NCI-H69 (cell line): ENCODE data around the gene ERMAP.
A peak's percentile ranks its signal among the peaks of the same experiment; 100 is the strongest.

Experiments used
- DNase-seq: peaks from one replicate; lab custom pipeline; 2025; lab: John Stamatoyannopoulos, UW

Gene ERMAP

GRCh38 chr1:42816585-42817439 is at the start of gene ERMAP, which contains the start of gene SVBP:
Gene ERMAP, plus strand, starts transcription at chr1:42817122. Its CDS starts 13,327 bp downstream, at chr1:42830449.
Gene SVBP, minus strand, starts transcription at chr1:42817397. Its CDS starts 853 bp downstream, at chr1:42816544.
- DNase-seq = peak; percentile 91

DNA sequence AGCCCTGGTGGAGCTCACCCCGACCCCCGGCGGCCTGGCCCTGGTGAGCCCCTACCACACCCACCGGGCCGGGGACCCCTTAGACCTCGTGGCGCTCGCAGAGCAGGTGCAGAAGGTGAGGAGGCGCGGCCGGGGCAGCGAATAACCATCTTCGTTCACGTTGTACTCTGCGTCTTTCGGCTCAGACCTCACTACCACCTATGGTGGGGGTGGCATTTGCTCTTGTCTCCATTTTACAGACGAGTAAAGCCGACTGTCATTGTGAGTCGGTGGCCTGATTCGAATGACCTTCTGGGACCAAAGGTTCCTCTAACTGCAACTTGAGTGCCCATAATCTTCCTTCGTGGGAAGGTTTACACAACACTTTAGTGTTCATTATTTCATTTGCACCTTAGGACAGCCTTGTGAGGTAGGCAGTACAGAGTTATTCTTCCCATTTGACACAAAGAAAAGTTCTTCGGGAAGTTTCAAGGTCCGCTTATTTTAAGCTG is 49.4 kb upstream of the ERMAP start:
- DNase-seq = no peak

GRCh38 chr1:42768172-42768571 is 48.8 kb upstream of the ERMAP start:
- DNase-seq = no peak

DNA sequence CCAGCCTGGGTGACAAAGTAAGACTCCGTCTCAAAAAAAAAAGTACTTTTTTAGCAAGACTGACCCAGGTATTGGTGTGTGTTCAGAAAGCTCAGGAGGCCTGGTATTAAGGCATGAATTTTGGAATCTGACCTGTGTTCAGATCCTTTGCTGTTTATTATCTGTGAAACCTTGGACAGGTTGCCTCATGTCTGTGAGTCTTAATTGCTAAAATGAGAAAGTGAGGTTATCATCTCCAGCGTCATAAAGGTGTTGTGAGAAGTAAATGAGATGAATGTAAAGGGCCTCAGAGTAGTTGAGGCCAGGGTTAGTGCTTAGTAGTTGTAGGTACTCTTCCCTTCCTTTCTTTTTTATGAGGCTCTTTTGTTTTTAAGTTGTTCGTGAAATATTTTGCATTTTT is 47.1 kb upstream of the ERMAP start:
- DNase-seq = no peak

DNA sequence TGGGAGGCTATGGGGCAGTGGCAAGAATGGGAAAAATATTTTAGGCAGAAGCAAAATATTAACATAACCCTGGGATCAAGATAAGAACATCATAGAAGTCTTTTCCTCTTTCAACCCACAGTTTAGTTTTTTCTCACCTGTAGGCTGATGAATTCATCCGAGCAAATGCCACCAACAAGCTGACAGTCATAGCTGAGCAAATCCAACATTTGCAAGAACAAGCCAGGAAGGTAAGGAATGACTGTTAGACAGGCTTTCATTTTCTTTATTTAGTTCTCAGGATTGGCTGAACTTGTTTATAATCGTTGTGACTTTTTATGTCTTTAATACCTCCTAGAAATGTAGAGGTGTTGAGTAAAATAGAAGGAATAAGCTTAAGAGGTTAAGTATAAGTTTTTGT is 43.5 kb upstream of the ERMAP start:
- no peak for DNase-seq

- DNase-seq = no peak
These were observed 41.9 kb upstream of the ERMAP start for GRCh38 chr1:42774928-42775526.

DNA sequence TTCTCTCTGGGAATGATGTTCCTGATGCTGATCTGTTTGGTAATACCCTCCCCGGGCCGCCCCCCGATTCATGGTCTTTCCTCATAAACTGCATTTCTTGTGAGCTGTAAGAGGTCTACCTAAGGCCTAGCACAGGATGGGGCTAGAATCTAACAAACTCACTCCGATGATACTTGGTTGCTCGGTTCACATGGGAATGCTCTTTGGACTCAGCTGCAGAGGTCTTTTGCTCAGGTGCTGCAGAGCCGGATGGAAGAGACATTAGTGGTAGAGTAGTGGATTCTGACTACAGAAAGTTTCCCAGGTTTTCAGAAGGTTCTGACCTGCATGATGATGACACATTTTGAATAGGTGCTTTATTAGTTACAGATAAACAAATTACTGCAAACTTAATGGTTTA is 40.4 kb upstream of the ERMAP start:
- DNase-seq = no peak

DNA sequence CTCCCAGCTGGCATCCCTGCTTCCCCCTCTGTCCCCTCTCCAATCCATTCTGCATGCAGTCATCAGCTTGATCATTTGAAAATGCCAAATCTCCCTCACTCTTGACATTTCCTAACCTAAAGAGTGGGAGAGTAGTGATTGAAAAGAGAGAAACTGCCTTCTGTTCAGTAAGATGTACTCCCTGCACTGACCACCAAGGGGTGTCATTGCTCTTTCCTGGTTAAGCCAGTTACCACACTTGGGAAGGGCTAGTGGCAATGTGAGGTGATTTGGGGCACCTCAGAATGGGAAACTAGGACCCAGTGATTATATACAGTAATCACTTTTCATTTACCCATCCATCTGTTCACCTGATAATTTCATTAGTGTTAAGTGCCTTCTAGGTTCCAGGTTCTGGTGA is 39.1 kb upstream of the ERMAP start:
- DNase-seq = peak; percentile 41

GRCh38 chr1:42779725-42780124 is 37.2 kb upstream of the ERMAP start:
- no peak for DNase-seq

DNA sequence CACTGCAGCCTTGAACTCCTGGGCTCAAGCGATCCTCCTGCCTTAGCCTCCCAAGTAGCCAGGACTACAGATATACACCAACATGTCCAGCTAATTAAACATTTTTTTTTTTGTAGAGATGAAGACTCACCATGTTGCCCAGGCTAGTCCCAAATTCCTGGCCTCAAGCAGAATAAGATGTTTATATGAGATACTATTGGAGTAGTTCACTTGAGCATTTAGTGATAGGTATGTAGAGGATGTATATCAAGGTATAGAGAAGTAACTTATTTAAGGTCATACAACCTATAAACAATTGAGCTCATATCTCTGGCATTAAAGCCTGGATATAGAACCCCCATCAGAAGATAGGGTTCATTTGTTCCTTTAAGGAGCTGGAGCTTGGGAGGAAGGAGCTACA is 36.7 kb upstream of the ERMAP start:
- DNase-seq = no peak

DNA sequence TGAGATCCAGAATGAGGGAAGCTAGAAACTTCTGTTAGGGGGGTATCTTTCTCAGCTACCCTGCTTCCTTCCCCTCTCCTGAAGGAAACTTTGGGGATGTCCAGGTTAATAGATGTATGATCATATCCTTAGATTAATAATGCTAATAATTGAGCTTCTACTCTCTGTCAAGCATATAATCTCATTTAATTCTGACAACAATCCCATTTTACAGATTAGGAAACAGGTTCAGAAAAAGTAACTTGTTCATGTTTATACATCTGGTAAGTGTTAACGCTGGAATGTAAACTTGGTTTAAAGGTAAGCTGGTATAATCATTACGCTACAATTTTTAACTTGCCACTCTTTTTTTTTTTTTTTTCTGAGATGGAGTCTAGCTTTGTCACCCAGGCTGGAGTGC is 33.8 kb upstream of the ERMAP start:
- no peak for DNase-seq

DNA sequence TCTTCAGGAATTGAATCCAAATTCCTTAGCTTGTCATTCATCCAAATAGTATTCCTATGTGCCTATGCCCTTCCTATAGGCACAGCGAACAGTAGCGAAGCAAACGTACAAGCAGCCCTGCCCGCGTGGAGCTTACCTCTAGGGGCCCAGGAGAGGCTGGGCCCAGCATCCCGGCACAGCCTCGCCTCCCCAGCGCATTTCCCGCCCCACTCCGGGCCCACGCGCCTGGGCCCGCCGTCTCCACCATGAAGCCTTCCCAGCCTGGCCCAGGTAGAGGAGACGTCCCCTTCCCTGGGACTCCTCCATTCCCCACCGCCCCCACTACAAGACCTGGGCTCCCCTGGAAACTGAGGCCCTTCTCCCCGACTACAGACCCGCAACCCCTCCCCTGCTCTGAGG is 32.4 kb upstream of the ERMAP start:
- DNase-seq = no peak

GRCh38 chr1:42784946-42785693 is 31.8 kb upstream of the ERMAP start, which contains the start of gene TMEM269:
Gene TMEM269, plus strand, starts transcription at chr1:42784991. Its CDS starts 4,903 bp downstream, at chr1:42789894.
- peak; percentile 29 for DNase-seq

DNA sequence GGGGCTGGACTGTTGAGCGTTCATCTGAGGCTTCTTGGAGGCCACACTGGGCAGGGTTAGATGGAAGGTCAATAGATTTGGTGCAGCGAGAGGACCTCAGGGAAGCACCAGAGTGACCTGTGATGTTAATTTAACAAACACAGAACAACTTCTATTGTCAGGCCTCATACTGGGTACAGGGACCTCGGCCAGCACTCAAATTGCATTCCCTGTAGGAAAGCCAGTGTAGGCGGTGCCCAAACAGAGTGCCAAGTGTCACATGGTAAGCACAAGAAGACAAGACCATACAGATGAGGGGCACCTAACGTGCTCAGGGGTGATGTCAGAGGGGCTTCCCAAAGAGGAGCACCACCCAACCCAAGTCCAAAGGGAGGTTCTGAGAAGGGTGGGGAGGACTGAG is 30.8 kb upstream of the ERMAP start:
- DNase-seq = no peak

- DNase-seq = no peak
These were observed 28.9 kb upstream of the ERMAP start for GRCh38 chr1:42788021-42788420.

GRCh38 chr1:42793824-42794223 is 23.1 kb upstream of the ERMAP start:
- DNase-seq = no peak

- no peak for DNase-seq
These were observed 19.5 kb upstream of the ERMAP start for GRCh38 chr1:42797414-42797813.

GRCh38 chr1:42797979-42798378 is 18.9 kb upstream of the ERMAP start:
- DNase-seq = no peak

DNA sequence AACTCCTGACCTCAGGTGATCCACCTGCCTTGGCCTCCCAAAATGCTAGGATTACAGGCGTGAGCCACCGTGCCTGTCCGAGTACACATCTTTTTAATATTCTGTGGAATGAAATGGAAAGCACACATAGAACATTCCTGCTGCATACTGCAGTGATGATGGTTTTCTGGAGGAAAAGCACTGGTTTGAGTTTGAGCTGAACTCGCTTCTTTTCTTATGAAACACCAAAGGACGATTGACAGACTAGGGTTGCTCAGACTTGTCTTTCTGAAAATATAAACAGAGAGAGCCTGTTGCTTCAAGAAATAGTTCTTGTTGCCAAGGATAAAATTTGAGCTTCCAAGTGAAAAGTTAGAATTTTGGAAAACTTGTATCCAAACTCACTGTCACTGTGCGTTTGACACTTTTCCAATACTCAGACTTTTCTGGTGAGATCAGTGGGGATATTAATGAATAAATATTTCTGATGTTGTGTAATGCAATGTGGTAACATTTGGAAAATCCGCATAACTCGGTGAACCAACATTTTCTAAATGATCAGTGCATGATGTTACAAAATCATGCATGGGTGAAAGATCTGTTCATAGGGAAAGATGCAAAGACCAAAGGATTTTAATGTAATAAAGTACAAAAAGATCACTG is 15.0 kb upstream of the ERMAP start:
- DNase-seq = no peak

DNA sequence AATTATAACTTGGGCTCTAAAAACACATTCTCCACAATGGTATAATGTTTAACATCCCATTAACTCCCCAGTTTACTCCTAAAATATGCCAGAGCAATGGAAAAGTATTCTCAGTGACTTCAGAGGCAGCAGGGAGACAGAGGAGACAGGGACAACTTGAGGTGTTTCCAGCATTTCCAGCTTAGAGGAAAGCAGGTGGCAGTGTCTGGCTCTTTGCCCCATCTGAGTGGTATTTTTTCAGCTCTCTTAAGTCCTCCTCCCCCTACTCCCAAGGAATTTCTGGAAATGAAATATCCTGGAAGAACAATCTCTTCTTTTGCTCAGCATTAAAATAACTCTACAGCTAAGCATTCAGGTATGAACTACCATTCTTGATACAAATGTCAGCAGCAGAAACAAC is 10.8 kb upstream of the ERMAP start:
- peak; percentile 80 for DNase-seq

DNA sequence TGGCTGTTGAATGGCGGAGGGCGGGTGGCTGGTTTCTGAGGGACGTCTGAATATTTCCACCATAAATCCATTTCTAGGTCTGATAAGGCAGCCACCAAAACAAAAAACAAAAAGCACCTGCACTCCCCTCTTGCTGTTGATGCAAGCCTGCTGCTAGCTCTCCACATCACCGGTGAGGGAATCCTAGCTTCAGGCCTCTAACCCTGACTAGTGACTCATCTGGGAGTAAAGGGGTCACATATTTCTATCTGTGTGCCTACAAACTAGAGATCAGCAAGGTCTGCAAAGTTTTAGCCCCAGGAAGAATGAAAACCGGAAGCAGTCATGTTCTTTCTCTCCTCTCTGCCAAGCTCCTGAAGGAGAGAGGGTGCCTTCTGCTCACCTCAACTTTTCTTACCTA is 10.3 kb upstream of the ERMAP start:
- DNase-seq = no peak

- peak; percentile 3 for DNase-seq
These were observed 9.8 kb upstream of the ERMAP start for GRCh38 chr1:42807056-42807668.
